ENCODE data around the gene ACACA.
"Not testable (repeated sequence)": the region's sequence is repeated elsewhere in the genome, so short reads cannot be mapped to it uniquely, and the experiment has no call there.

ACACA gene

DNA sequence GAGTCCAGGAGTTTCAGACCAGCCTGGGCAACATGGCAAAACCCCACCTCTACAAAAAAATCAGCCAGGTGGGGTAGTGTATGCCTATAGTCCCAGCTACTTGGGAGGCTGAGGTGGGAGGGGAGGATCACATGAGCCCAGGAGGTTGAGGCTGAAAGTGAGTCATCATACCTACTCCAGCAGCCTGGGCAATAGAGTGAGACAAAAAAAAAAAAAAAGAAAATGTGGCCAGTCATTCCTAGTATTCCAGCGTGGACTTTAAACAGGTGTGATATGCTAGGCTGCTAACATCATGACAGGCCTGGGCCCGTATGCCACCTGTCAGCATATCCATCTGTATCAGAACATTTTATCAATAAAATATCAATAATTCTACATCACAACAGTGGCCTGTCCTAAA, 314.6 kb downstream of the ACACA start:
- no peak for DNase-seq

DNA sequence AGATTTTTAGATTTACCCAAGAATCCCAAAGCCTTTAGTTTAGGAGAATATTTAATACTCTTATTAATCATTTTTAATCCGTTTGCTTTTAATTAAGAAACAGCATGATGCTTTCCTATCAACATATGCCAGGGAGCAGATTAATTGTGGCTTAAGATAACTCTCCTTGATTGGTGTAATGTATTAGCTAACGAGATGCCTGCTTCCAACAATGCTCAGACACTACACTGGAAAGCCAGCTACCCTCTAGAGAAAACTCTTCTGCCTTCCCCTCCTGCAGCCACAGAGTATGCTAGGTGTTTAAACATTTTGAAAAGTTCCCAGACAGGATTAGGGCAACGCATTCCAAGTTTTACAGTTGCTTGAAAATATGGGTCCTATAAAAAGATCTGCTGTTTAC, 315.7 kb downstream of the ACACA start:
- DNase-seq = no peak

DNA sequence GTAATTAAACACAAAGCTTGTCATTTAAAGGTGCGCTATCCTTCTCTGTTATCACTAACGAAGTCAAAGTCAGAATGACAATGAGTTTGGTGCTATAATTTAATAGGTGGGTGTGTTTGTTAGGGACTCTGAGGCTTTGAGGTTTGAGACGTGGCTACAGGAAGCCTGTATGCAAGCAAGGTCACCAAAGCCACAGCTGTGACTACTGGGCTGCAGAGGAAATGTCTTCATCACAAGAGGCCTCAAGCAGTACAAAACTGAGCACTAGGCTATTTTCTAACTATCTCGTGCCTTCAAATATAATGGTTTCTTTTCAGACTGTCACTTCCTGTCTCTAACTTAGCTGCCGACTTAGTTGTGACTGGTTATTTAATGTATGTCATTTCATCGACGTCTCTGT, 316.7 kb downstream of the ACACA start:
- DNase-seq = no peak

DNA sequence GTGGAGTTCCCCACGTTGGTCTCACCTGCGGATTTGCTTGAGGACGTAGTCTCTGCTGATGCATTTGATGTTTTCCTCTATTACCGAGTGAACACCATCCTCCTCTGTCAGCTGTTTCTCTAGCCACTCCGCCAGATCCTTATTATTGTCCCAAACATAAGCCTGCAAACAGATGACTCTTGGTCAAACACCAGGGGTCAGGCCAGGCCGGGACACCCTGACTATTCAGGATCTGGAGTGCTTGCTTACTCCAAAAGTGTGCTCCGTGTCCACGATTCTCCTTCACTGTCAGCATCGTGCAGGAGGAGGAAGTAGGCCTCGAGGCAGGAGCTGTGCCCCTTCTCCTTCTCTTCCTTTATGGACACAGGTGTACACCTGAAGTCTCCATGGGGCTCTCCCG, 317.7 kb downstream of the ACACA start:
- no peak for DNase-seq

DNA sequence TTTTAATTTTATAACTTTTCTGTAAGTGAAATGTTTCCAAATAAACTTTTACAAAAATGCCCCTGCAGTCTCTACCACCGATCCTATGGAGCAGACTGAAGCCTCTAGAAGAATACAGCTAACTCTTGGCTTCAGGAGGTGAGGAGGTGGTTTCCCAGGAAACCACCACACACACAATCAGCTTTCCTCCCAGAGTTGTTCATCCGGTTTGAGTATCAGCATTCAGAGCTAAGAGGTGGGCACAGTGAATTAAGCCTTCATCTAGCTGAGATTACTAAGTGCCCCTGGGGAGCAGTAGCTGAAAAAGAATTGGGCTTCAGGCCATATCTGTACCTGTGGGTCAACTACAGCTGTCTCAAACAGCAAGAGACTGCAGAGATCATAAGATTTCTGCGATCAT, 318.2 kb downstream of the ACACA start:
- no peak for DNase-seq

DNA sequence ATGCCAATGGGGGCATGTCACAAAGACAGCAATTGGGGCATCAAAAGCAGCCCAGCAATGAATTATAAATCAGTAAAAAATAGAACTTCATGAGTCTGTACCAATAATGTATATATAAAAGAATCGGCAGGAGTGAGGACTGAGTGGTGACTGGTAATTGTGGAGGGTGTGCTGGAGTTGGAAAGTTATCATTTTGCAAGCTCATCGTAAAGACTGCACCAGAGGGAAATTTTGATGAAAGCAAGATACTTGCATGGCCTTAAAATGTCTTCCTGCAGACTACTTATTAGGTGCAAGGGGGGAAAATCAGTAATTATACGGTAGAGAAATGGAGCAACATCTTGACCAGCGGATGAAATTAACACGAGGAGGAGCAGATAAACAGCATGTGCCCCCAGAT, 319.0 kb downstream of the ACACA start:
- no peak for DNase-seq

DNA sequence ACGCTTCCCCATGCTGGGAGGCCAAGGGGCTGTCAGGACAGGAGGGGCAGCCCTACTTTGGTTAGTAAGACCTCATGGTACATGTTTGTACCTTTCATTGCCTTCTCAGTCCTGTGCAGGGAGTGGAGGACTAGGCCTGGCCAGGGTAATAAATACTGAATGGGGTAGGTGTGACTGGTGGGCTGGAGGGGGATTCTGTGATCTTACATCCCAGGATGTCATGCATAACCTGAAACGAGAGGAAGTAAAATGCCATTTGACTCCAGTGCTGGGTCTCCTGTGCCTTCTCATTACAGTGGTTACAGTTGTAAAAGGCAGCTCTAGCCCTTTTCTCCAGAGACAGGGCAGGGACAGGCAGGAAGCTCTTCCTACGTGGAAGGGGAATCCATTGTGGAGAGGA, 319.7 kb downstream of the ACACA start:
- DNase-seq = no peak

DNA sequence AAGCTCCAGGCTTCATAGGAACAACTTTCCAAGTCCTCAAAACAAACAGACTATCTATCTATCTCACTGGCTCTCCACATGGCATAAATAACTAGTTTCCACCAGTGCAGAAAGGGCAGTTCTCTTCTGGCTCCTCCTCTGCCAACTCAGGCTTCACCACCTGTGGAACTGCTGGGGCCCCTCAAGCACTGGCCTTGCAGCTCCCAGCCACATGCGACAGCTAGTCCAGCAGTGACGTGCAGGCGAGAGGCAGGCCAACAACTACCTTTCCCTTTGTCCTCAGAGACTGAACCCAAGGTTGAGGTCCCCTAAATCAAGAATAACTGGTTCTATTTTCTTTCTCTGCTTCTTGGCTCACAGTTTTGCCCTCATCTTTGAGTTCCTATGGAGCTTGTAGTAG, 320.3 kb downstream of the ACACA start:
- DNase-seq = no peak

DNA sequence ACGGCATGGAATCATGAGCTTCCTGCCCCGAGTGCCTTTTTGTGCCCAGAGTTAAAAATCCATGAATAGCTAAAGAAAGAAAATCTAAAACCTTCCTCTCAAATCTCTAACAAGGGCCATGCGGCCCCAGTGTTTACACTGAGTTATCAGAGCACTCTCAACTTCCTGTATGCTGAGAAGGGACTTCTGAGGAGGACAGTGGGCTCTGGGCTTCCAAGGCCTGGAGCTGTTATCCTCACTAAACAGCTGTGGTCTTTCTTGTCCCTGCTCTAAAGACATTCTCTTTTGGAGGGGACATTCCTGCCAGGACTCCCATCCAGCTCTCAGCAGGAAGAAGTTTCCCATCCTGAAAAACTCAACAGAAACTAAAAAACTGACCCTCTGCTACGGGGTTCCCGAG, 322.3 kb downstream of the ACACA start:
- DNase-seq = no peak

DNA sequence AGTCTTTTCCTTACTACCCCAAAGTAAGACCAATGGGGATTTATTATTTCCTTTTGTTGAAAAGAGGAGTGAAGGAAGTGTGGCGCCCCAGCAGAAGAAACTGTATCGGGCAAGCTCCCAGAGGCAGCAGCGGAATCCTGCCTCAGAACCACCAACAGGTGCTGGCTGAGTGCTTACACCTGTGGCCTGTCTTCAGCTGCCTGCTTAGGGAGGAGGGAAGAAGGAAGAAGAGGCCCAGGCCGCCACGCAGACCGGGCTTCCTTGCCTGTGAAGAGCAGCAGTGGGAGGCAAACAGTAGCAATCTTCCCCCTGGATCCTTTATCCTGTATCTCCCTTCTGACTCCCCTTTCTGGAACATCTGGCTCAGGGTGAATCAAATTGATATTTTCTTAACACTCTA, 323.2 kb downstream of the ACACA start:
- no peak for DNase-seq

DNA sequence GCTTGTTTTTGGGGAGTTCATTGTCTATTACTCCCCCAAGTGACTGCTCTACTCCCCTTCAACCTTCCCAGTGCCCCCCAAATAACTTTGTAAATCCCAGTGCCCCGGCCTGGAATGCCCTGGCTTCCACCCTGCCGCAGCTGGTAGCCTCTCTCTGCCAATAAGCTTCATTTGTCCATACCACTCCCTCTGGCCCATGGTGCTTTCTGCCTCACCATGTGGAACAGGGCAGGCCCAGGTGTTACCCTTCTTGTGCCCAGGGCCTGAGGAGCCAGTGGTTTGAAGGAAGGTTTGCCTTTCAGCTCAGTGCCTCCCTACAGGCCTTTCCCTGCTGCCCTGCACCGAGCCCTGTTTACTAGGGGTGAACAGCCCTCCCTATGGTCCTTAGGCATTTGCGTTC, 323.7 kb downstream of the ACACA start:
- DNase-seq = no peak

DNA sequence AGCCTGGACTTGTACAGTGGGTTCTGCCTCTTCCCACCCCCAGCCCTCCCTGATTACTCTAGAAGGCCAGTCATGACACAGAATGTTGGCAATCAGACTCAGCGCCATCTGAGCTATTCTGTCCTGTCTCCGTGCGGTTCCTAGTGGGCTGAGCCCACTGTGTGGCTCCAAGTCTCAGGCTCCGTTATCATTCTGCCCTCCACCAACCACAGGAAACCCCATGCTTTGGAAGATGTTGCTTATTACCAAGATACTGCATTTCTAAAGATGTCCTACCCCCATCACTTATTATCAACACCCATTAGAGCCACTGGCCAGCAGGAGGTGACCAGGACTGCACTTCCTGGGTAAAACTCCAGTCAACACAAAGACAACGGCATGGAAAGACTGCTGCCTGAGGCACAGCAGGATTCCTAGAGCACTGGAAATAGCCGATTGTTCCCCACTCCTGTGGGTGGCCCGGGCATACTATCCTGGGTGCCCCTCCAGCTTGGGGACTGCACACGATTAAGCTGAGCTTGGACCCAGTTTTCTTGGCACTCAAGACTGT, 324.2 kb downstream of the ACACA start:
- DNase-seq = no peak

DNA sequence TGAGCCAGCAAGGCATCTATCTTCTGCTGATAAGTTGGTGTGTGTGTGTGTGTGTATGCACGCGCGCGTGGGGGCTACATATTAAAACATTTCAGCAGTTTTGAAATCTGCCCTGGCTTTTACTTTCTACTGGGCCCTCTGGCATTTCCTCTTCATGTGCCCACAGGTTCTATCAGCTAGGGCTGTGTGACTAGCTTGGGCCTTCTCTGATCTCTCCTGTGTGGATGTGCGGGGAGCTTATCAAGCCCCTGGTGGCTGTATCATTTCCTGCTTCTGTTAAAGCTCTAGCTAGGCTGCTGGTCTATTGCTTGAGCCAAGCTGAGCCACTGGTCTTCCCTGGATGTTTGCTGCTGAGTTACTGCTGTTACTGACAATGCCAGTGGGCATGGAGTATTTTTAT, 325.3 kb downstream of the ACACA start:
- DNase-seq = no peak

DNA sequence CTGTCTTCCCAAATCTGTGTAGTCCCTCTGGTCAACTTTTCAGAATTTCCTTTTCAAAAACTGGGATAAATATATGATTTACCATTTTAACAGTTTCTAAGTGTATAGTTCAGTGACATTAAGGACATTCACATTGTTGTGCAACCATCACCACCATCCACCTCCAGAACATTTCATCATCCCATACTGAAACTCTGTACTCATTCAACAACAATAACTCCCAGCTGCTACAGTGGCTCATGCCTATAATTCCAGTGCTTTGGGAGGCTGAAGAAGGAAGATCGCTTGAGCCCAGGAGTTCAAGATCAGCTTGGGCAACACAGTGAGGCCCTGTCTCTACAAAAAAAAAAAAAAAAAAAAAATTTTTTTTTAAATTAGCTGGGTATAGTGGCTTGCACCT, 326.9 kb downstream of the ACACA start:
- DNase-seq = no peak

DNA sequence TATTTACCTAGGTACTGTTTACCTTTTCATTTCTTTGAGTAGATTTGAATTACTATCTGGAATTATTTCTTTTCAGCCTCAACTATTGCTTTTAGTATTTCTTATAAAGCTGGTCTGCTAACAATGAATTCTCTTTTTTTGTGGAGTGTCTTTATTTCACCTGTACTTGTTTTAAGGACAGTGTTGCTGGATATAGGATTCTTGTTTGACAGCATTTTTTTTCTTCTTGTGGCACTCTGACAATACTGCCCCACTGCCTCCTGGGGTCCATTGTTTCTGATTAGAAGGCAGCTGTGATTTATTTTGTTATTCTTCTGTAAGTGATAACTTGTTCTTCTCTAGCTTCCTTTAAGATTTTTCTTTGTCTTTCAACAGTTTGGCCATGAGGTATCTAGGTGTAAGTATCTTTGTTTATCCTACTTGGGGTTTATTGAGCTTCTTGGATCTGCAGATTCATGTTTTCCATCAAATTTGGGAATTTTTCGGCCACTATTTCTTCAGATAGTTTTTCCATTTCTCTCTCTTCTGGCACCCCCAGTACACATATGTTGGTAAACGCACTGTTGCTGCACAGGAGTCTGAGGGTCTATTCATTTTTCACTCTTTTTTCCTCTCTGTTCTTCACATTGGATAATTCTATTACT, 327.4 kb downstream of the ACACA start:
- no peak for DNase-seq

DNA sequence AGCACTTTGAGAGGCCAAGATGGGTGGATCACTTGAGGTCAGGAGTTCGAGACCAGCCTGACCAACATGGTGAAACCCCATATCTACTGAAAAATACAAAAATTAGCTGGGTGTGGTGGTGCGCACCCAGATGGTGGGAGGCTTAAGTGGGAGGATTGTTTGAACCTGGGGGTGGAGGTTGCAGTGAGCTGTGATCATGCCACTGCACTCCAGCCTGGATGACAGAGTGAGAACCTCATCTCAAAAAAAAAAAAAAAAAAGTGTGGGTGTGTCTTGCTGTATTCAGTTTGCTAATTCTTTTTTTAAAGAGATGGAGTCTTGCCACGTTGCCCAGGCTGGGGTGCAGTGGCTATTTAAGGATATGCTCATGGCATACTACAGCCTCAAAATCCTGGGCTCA, 333.2 kb downstream of the ACACA start:
- not testable (repeated sequence) for DNase-seq

DNA sequence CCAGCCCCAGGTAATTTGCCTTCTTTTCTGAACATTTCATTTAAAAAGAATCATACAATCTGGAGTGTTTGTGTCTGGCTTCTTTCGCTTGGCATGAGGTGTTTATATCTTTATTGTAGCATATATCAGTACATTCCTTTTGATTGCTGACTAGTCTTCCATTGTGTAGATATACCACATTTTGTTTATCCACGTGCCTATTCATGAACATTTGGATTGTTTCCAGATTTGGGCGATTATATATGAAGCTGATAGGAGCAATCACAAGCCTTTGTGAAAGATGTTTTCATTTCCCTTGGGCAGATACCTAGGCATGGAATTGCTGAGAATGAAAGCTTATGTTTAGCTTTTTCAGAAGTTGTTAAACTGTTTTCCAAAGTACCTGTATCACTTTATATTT, 337.5 kb downstream of the ACACA start:
- DNase-seq = no peak

DNA sequence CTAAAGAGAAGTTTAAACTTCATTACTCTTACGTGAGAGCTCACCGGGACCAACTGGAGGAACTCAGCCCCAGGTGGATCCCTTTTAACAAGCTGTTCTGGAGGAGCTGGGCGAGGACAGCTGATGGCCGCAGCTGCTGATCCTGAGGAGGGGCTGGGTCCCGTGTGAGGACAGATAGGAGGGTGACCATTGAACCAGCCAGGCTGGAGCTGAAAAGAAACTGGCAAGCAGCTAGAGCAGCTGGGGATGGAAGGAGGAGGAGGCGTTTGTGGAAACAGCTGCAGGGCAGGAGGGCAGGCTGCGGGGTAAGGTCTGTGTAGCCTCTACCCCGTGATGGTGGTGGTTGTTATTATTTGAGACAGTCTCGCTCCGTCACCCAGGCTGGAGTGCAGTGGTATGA, 338.4 kb downstream of the ACACA start:
- no peak for DNase-seq

DNA sequence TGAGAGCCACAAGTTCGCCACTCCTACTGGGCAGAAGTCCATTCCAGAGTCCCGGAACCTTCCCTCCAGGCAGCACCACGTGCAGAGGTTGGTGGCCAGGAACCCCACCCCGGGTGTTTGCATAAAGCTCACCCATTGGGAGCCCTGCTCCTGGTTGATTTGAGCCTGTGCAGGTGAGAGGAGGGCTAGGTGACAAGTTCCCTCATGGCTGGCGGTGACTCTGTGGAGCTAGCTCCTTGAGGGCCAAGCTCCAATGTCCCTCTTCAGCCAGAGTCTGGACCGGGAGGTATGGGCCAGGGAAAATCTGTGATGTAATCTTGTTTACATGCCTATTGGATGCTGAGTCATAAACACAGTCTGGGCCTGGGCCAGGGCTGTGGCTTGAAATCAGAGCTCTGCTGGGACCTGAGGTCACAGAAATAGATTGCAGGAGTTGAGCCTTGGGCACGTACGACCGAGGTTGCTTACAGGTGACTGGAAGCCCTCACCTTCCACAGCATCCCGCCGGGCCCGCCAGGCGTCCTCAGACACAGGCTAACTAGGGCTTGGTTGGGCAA, 339.0 kb downstream of the ACACA start:
- DNase-seq = no peak

DNA sequence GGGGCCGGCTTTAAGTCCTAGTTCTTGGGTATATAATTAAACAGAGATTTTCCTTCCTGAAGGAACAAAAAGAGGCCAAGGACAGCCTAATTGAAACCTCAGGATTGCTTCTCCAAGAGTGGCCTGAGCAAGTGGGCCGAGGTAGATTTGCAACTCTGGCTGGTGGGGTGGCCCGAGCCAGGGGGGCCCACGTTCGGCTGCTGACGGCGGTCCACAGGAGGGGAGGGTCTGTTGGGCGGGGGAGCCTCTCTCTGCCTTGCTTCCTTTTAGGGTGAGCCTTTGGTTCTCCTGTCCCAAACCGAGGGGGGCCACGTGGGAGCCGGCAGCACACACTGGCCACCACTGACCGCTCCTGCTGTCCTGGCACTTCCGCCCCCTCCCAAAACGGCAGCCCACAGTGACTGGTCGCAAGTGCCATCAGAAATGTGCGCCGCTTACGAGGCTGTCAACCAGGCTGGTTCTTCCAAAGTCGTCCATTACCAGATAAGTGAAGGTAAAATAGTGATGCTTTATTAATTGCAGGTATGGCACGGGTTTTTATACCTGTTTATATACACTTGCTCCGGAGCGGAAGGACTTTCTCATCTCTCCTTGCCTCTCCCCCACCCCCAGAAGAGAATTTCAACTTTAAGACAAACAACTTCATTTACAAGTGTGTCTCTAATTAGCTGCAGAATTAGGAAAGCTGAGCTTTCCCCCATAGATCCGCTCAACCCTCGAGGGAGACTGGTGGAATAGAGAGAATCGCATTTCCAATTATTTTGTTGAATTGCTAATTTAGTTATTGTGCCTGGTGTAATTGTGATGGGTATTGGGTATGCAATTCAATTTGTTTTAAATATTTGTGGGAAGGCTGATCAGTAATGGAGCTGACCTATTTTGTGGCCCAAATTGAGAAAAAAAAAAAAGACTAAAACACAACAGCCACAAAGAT, 340.0 kb downstream of the ACACA start:
- DNase-seq = no peak

DNA sequence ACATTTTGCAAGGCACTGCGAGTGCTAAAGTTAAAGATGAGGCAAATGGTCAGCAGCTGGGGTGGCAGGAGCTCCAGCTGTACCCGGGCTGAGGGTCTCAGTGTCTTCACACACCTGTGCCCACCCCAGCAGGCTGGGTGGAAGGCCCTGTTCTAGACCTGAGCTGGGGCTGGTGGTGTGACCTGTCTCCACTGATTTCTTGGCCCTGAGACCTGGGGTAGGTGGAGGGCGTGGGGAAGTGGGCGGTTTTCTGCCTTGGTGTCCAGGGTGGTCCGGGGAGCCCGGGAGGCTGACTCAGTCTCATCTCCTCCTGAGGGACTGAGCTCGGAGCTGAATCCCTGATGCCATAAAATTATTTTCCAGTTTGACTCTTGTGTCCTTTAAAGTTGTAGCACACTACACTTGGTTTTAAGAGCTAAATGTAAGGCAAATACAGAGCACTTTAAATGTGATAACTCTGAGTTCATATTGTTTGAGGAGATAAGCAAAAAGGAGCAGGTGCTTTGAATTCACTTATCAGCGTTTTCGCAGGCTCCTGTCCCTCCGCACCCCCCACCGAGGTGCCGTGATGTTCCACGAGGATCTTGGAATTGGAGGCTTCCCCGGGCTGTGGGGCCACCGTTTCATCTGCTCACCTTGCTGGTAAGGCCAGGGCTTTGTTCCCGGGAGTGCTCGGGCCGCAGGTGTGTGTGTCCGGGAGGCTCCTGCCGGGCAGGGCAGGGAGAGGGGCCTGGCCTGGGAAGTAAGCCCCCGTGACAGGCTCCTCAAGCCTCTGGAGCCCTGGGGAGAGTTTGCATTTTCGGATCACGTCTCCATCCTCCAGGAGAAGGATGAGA, 340.9 kb downstream of the ACACA start:
- no peak for DNase-seq

DNA sequence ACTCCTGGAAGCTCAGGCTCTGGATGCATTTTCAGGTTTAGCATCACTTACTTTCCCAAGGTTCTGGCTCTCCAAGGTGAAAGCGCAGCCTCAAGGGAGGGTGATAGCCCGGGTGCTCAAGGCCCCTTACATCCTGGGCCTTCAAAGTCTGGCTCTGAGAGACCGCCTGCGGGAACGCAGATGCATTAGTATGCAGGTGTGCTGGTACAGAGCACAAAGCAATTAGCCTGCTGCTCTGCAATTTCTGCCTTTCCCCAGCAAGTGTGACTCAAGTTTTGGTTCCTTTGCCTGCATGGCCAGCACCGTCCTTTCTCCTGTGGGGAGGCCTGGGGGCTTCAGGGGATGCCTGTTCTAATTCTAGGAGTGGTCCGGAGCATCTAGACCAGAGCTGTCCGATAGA, 341.7 kb downstream of the ACACA start:
- no peak for DNase-seq

DNA sequence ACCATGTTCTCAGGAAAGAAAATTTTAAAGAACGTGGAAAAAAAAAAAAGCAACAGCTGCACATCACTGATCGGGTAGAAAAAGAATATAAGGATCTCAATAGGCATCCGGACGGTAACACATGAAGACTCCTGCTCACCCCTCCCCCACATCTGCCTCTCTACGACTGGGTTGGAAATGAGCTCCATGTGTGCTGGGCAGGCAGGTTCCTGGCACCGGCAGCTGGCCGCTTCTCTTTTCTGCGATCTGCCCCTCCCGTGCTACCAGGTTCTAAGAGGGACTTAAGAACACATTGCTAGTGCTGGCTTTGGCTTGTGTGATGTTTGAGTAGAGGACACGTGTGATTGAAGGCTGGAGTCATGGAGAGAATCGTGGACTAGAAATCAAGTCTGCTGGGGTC, 342.4 kb downstream of the ACACA start:
- DNase-seq = no peak
